CD4-positive, alpha-beta T cell treated with Interleukin-17A for 1 hour (primary cell): ENCODE results near the gene RPL3.

Experiments used
- DNase-seq: peaks from one replicate; pipeline ENCODE4 v3.0.0-alpha.2; 2020

The RPL3 gene

DNA sequence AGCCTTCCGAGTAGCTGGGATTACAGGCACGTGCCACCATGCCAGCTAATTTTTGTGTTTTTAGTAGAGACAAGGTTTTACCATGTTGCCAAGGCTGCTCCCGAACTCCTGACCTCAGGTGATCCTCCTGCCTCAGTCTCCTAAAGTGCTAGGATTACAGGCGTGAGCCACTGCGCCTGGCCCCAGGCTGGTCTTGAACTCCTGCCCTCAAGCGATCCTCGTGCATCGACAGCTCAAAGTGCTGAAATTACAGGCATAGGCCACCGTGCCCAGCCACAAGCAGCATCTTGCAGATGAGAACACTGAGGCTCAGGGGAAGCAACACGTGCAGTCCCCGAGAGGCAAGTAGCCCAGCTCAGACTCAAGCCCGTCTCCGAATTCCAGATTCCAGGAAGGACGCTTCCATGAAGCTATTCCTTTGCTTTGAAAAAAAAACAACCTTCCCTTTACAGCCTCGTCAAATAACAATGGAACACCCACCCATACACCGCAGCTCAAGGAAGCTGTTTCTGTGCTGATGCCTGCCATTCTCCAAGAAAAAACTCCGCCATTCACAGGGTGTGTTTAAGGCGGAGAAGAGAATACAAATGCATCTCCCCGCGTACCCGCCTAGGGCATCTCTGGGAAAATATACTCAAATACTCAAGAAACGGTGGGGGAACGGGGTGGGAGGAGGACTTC is 40.1 kb downstream of the RPL3 start:
- no peak for DNase-seq

DNA sequence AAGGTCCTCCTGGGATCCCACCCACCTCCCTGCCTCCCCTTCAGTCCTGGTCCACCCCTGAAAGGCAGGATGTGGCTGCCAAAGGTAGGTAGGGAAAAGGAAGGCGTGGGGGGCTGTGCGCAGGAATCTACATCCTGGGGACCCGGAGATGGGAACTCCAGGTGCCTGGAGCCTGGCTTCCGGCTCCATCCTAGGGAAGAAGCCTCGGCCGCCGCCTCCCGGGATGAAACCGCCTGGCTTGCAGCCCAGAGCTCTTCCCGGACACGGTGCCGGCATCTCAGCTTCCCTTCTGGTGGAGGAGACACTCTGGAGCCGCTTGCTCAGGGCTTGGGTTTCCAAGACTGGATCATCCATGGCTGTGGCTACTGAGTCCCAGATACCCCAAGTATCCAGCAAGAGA is 41.4 kb downstream of the RPL3 start:
- no peak for DNase-seq

DNA sequence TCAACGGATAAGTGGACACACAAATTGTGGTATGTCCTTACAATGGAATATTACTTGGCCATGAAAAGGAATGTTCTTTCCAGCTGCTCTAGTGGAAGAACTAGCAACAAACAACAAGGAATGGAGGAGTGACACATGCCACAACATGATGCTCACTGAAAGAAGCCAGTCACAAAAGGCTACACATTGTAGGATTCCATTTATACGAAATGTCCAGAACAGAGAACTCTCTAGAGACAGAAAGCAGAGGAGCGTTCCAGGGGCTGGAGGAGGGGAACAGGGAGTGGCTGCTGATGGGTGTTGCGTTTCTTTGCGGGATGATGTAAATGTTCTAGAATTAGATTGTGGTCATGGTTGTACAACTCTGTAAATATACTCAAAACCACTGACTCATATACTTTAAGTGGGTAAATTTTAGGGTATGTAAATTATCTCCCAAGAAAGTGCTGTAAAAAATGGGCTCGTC is 42.2 kb downstream of the RPL3 start:
- no peak for DNase-seq

DNA sequence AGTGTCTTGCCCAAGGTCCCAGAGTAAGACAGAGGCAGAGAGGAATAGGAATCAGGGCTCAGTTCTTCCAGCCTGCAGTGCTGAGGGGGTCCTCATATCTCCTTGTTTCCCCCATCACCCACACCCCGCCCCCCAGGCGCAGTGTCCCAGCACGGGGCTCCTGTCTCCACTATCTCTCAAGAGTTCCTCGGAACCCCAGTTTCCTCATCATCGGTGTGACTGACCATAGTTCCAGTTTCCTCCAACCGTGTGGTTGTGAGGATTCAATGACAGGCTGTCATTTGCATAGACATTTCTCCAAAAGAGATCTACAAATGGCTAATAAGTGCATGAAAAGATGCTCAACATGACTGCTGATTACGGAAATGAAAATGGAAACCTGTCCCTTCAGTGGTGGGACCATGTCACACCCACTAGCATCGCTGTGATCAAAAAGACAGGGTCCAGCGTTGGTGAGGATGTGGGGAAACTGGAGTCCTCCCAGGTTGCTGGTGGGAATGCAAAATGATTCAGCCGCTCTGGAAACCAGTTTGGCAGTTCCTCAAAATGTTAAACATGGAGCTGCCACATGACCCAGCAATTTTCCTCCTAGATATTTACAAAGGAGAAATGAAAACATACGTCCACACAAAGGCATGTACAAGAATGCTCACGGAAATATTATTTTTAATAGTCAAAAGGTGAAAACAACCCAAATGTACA is 42.8 kb downstream of the RPL3 start:
- DNase-seq, result no peak

DNA sequence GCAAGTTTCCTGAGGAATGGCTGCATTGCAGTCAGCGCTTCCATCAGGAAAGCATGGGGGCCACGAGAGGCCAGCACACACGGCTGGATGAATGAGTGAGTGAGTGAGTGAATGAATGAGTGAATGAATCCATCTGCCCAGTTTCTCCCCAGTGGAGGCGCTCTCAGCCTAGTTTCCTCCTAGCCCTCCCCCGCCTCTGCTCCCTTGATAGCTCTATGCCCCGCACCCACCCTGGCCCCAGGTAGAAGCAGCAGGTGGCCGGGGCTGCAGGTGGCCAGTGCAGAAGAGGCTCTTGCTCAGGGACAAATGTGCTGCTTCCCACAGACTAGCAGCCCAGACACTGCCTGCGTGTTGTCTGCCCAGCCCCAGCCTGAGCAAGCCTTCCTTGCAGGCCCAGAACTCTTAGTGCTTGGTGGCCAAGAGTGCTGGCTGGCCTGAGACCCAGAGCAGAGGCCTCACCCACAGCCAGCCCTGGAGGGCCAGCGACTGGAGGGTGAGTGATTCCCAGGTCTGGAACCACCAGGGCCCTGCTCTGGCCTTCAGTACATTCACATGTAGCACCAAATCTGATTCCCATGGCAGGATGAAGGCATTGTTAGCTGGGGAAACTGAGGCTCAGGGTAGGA is 43.5 kb downstream of the RPL3 start:
- no peak for DNase-seq

DNA sequence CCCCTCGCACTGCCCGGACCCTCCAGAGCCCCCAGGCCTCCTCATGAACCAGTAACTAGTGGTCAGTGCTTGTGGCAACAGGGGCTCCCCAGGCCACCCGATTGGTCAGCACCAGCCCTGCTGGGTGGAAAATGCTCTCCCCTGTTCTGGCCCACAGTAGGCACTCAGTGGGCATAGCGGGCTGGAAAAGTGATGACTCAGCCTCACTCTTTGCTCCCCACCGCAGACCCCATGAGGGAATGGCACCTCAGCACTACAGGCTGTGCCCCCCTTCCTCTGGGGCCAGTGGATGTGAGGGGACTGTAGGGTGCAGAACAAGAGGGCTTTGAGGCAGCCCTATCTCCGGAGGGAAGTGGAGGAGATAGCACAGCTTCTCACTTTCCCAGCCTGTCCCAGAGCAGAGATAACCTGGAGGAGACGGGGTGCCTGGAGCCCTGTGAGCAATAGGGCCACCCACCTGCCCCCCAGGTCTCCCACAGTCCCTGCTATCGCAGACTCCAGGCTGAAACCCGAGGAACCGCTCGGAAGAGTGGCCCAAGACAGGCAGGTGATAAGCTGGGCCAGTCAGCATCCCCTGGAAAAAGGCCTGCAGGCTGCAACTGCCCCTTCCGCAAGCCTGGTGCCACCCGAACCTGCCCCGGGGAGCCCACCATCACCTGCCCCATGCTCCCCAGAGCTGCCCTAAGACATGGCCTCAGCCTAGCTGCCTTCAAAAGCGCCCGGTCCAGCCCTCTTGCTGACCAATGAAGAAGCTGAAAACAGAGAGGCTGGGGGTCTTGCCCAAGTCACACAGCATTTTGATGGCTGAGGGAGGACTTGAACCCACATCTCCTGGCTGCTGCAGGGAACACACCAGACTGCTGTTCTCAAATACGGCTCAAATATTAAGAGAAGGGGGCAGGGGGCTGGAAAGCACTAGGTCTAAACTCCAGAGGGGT is 45.2 kb downstream of the RPL3 start:
- no peak for DNase-seq

DNA sequence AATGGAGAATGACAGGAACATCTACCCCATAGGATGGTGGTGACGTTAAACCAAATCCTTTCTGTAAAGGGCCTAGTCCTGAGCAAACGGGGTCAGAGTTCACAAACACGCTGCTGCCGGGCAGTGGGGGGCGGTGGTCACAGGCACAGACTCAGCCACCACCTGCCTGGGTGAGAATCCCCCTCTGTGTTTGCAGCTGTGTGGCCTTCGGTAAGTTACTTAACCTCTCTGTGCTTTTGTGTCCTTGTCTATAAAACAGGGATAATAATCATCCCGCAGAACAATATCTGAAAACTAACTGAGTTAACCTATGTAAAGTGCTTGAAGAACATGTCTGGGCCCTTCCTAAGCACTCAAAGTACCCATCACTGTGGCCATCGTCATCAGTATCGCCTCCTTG is 48.6 kb downstream of the RPL3 start:
- DNase-seq, result no peak

DNA sequence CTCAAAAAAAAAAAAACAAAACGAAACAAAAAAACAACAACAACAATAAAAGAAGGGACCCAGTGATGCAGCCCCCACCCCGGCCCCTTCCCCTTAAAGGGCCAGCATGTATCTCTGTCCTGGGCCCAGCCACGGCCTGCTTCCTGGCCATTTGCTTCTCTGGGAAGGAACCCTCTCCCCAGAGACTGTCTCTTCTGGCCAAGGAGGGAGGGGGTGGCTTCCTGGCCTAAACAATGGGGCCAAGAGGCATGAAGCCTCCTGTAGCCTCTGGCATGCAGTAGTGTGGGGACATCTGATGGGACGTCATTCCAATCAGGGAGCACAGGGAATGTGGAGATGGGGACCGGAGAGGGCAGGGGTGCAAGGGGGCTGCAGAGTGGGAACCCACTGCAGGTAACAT is 49.1 kb downstream of the RPL3 start:
- DNase-seq, result no peak

DNA sequence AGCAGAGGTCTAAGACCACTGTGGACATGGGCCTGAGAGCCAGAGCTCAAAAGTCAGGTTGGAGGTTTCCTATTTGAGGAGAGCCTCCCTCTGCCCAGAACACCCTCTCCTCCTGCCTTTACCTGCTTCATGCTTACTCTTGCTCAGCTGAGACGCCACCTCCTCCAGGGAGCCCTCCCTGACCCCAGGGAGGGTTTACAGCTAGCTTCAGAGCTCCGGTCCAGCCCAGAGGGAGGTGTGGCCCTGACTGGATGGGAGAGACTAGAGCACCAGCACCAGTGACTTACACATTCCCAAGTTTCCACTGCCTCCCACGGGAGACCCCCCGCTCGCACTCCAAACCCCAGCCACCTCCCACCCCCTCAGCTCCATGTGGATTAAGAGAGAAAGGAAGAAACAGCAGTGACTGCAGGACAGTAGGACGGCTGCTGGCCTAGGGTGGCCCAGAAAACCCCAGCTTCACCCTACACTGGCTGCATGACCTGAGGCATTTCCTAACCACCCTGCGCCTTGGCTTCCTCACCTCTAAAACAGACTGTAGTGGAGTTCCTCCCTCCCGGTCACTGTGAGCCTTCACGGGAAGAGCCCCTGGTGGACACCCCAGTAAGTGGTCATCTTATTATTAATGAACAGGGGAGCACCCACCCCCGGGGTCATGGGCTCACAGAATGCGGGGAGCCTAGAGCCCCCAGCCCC is 50.2 kb downstream of the RPL3 start:
- no peak for DNase-seq

DNA sequence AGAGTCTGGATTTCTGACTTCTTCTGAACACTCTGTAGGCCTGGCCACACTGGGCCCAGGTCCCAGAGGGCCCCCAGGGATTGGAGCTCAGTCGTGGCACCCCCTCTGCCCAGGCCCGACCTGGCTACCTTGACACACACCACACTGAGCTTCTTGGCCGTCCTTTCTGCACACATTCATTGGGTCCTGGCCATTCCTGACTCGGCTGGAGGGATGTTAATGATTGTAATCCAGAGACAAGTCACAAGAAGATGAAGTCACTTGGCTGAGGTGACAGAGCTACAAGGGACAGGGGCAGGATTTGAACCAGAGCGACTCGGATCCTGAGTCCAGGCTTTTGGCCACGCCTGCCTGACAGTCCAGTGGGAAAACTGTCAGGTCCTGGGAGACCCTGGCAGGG is 50.8 kb downstream of the RPL3 start:
- DNase-seq, result no peak

DNA sequence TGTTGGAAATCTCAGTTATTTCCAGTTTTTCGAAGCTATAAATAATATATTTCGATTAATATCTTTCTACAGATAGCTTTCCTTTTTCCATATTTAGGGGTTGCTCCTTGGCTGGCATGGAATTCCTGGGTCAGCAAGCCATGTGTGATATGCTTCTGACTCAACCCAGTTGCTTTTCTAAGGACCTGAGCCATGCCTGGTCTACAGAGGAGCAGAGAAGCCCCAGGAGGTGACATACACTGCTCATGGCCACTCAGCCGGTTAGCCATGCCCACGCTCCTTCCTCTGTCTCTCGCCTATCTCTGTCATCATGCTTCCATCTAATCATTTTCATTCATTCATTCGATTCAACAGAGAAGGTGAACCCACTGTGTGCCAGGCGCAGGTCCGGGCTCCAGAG is 51.4 kb downstream of the RPL3 start:
- DNase-seq, result no peak

DNA sequence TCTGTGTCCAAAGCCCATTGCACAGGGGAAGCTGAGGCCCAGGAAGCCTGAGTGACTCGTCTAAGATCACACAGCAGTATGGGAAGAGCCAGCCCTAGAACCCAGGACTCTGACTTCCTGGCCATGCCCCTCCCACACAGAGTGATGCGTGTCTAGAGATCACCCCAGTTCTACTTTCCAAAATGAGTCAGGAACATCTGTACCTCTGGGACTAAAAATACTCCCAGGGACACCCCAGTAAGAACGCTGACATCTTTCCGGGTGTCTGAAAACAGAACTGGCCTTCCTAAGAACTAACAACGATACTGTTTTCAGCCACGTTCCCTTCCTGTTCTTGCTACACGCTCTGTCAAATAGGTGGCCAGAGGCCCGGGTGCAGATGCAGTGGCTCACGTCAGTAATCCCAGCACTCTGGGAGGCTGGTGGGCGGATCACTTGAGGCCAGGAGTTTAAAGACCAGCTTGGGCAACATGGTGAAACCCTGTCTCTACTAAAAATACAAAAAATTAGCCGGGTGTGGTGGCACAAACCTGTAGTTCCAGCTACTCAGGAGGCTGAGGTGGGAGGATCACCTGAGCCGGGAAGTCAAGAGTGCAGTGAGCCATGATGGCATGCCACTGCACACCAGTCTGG is 52.9 kb downstream of the RPL3 start:
- peak; percentile 17 for DNase-seq

DNA sequence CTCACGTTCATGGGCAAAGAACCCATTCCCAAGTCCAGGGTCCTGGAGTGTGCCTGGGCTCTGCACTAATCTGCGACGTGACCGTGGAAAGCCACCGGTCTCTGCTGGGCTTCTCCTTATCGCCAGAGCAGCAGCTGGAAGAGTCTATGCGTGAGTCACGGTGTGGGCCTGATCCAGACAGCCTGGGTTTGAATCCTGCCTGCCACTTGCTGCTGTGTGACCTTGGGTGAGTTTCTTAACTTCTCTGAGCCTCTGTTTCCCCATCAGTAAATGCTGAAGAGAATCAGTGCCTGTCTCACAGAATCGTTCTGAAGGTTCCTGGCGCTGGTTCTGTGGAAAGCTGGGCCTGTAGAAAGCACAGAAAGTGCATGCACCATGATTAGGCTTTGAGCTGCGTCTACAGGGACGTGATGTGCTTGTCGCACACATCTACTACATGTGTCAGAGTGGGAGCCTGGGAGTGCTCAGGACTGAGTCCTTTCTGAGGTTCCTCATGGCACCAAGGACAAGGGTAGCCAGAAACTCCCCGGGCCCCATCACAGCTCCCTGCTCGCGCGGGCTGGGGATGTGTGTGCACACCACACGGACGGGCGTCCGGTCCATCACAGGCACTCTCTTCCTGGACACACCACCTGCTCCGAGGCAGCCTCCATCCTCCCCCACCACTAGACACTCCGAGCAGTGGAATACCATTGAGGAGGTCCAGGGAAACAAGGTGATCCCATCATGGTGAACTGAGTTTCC is 54.1 kb downstream of the RPL3 start:
- no peak for DNase-seq

DNA sequence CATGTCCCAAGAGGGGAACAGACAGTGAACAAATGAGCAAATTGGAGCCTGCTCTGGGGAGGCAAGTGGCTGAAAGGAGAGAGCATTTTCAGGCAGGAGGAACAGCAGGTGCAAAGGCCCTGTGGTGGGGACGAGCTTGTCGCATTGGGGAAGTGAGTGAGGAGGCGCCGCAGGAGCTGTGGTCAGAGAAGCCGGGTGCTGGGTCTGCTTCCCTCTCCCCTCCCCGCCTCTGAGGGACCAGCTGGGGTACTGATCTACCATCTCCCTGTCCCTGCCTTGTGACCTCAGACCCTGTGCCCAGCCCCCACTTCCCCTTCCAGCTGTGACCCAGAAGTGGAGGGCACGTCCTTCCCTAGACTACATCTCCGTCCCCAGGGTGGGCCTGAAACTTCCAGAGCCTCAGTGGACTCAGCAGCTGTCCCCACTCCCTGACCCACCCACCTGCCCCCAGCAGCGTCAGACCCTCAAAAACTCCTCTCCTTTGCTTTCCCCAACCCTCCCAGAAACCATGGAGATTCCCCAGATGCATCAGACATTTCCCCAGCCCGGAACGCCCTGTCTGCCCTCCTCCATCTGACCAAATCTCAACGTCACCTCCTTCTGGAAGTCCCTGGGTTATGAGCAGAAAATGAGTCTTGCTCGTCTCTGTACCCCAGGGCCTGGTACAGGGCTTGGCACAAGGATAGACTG is 54.9 kb downstream of the RPL3 start:
- DNase-seq, result peak; percentile 20

DNA sequence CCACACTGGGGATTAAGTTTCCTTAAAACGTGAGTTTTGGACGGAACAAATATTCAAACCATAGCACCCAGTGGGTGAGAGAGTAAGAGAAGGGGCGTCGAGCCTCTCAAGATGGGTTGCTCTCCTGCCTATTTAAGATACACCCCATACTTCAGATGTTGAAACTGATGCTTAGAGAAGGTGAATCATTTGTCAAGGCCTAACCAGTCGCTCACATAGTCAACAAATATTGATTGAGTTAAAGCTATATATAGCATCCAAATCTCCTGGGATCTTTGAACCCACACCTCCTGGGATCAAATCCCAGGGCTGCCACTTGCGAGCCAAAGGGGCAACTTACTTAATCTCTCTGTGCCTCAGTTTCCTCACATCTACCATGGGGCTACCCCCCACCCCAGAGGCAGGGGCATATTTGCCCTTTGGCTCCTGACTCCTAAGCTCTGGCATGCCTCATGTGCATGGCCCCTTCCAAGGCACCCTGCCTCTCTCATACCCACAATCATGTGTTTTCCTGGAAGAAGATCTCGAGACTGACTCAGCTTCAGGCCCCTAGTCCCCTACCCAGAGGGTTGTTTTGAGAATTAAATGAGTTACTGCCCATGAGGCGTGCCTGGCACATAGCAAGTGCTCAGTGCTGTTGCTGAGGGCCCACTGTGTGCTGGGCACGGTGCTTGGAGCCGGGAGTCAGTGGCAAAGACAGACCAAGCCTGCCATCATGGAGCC is 55.6 kb downstream of the RPL3 start:
- no peak for DNase-seq
